Lower leg skin (tissue), 3 donors: ENCODE measurements around the gene TMX3.

Source experiments
- CTCF ChIP-seq, 3 donors: fragments of 450-650 bp; IDR thresholded peaks; one replicate each; pipeline ENCODE4 v1.5.1; 2016; ENCODE audit warnings: antibody characterized with exemption in 3 of 3, mild to moderate bottlenecking in 3 of 3, moderate library complexity in 2 of 3
- POLR2A ChIP-seq, 2 donors: fragments of 450-650 bp; IDR thresholded peaks; one replicate each; pipeline ENCODE4 v1.6.1; 2016 to 2017; ENCODE audit warnings: antibody characterized with exemption in 2 of 2, mild to moderate bottlenecking in 1 of 2, moderate library complexity in 1 of 2

- TF ChIP-seq POLR2A (IDR thresholded peaks at IDR 0.05) (no peak), CTCF (IDR thresholded peaks at IDR 0.05) (no peak)
Observed at GRCh38 chr18:68742206-68742605, 27.3 kb upstream of the TMX3 start.
